SK-N-SH (cell line): Measurements from ENCODE around the gene TPST2. TPM values are rescaled to one million over a fixed set of nuclear protein-coding genes. Genes with fewer than 3 reads are reported as not detected.

Source experiments
- CTCF ChIA-PET: fragments of 300-600, 350-600 bp; formaldehyde crosslinking; extraction: SDS; loops from one replicate; lab custom pipeline; 2021; lab: Yijun Ruan, JAX
- POLR2A ChIA-PET: fragments of 350-600 bp; sonication (Branson Sonifier 250); formaldehyde crosslinking; extraction: SDS; loops from one replicate; lab custom pipeline; 2020; ENCODE audit warnings: antibody characterized with exemption, inconsistent platforms; lab: Yijun Ruan, JAX
- DNase-seq: peaks from one replicate; pipeline ENCODE4 v3.0.0; 2012
- H2AFZ ChIP-seq: fragments of 200-600 bp; sonication (generic); 2 replicates; pipeline ENCODE4 v1.8.1; 2016; ENCODE audit warnings: antibody characterized with exemption, mild to moderate bottlenecking, low read depth
- H3F3A ChIP-seq: fragments of 200-600 bp; sonication (generic); replicated peaks from 2 replicates; pipeline ENCODE3; 2016; ENCODE audit warnings: antibody characterized with exemption, mild to moderate bottlenecking; ENCODE audit not compliant: insufficient read depth
- H3K27ac ChIP-seq, 2 experiments: fragments of 200-500 bp in 1 of 2; fragments of 200-600 bp in 1 of 2; sonication (Bioruptor generic) in 1 of 2; sonication (generic), shearing (Covaris generic) in 1 of 2; 2 replicates each; pipeline versions ENCODE4 v1.5.1 to v1.6.1; 2014 to 2016; ENCODE audit warnings: low read depth in 2 of 2, inconsistent platforms in 1 of 2, low read length in 1 of 2, mild to moderate bottlenecking in 1 of 2, mixed read lengths in 1 of 2
- H3K27me3 ChIP-seq: fragments of 200-600 bp; sonication (generic), shearing (Covaris generic); 2 replicates; pipeline ENCODE4 v1.6.1; 2016; ENCODE audit warnings: mixed run types; ENCODE audit not compliant: insufficient read depth
- H3K36me3 ChIP-seq, 2 experiments: fragments of 200-500 bp in 1 of 2; fragments of 200-600 bp in 1 of 2; sonication (Bioruptor generic) in 1 of 2; sonication (generic) in 1 of 2; replicated peaks in 1 of 2; 2 replicates each; pipeline versions ENCODE3 to v1.5.1; 2014 to 2016; ENCODE audit warnings: low read length in 1 of 2, mild to moderate bottlenecking in 1 of 2; ENCODE audit not compliant: insufficient read depth in 2 of 2, control insufficient read depth in 1 of 2
- H3K4me1 ChIP-seq, 2 experiments: fragments of 200-500 bp in 1 of 2; fragments of 200-600 bp in 1 of 2; sonication (Bioruptor generic) in 1 of 2; sonication (generic), shearing (Covaris generic) in 1 of 2; 2 replicates each; pipeline versions ENCODE4 v1.5.1 to v1.6.1; 2014 to 2016; ENCODE audit warnings: low read depth in 1 of 2, low read length in 1 of 2, mixed run types in 1 of 2; ENCODE audit not compliant: insufficient read depth in 2 of 2, control insufficient read depth in 1 of 2
- H3K4me2 ChIP-seq: fragments of 200-600 bp; sonication (generic), shearing (Covaris generic); 2 replicates; pipeline ENCODE4 v1.6.1; 2017; ENCODE audit warnings: mixed run types
- H3K4me3 ChIP-seq, 2 experiments: fragments of 200-500 bp in 1 of 2; fragments of 200-600 bp in 1 of 2; sonication (Bioruptor generic) in 1 of 2; sonication (generic), shearing (Covaris generic) in 1 of 2; 2 replicates each; pipeline versions ENCODE4 v1.5.1 to v1.8.1; 2014 to 2016; ENCODE audit warnings: low read depth in 2 of 2, inconsistent platforms in 1 of 2, low read length in 1 of 2, mild to moderate bottlenecking in 1 of 2, mixed read lengths in 1 of 2, moderate library complexity in 1 of 2
- H3K79me2 ChIP-seq: fragments of 200-600 bp; sonication (generic); 2 replicates; pipeline ENCODE4 v1.8.1; 2017; ENCODE audit warnings: mild to moderate bottlenecking; ENCODE audit not compliant: insufficient read depth
- H3K9ac ChIP-seq: fragments of 200-600 bp; sonication (generic); 2 replicates; pipeline ENCODE4 v1.6.1; 2017; ENCODE audit warnings: mixed run types
- H3K9me2 ChIP-seq: fragments of 200-600 bp; sonication (generic); 2 replicates; pipeline ENCODE4 v1.6.1; 2017; ENCODE audit warnings: mixed run types
- H3K9me3 ChIP-seq: fragments of 200-600 bp; sonication (generic); 2 replicates; pipeline ENCODE4 v1.6.1; 2017; ENCODE audit warnings: mixed run types, mild to moderate bottlenecking, moderate library complexity
- H4K20me1 ChIP-seq: fragments of 200-600 bp; sonication (generic); 2 replicates; pipeline ENCODE4 v1.6.1; 2017; ENCODE audit warnings: mild to moderate bottlenecking, mixed run types; ENCODE audit not compliant: insufficient read depth
- CHD2 ChIP-seq: fragments of 150-350 bp; IDR thresholded peaks from 2 replicates; pipeline ENCODE4 v1.6.1; 2018; ENCODE audit warnings: low read length; ENCODE audit not compliant: partially characterized antibody
- EP300 ChIP-seq, 2 experiments: IDR thresholded peaks; 2 replicates each; pipeline versions ENCODE4 v1.4.0 to v1.6.1; 2012; ENCODE audit warnings: borderline replicate concordance in 1 of 2, low read depth in 1 of 2, low read length in 1 of 2
- EZH2phosphoT487 ChIP-seq: fragments of 200-600 bp; sonication (generic); IDR thresholded peaks from 2 replicates; pipeline ENCODE4 v1.6.1; 2017; ENCODE audit warnings: low read depth, mixed run types, mild to moderate bottlenecking, antibody characterized with exemption, moderate library complexity, borderline replicate concordance
- FOXJ3 ChIP-seq: sonication (generic); formaldehyde crosslinking; IDR thresholded peaks from 2 replicates; pipeline ENCODE4 v1.5.1; 2020; ENCODE audit warnings: mild to moderate bottlenecking, missing genetic modification reagents
- GABPA ChIP-seq: IDR thresholded peaks from 2 replicates; pipeline ENCODE4 v1.4.0; 2012; ENCODE audit warnings: low read depth, mild to moderate bottlenecking
- IRF3 ChIP-seq: fragments of 150-350 bp; IDR thresholded peaks from 2 replicates; pipeline ENCODE4 v1.6.1; 2016; ENCODE audit warnings: mild to moderate bottlenecking, low read depth, low read length
- JUND ChIP-seq: IDR thresholded peaks from 2 replicates; pipeline ENCODE4 v1.4.0; 2012
- MAX ChIP-seq: IDR thresholded peaks from 2 replicates; pipeline ENCODE4 v1.4.0; 2012; ENCODE audit warnings: low read depth
- MEF2A ChIP-seq: IDR thresholded peaks from 2 replicates; pipeline ENCODE4 v1.4.0; 2012; ENCODE audit warnings: low read depth, borderline replicate concordance
- NRF1 ChIP-seq: IDR thresholded peaks from 2 replicates; pipeline ENCODE4 v1.6.1; 2012; ENCODE audit warnings: low read depth, mild to moderate bottlenecking, low read length
- RCOR1 ChIP-seq: fragments of 150-350 bp; IDR thresholded peaks from 2 replicates; pipeline ENCODE4 v1.6.1; 2017; ENCODE audit warnings: antibody characterized with exemption, low read length
- REST ChIP-seq: IDR thresholded peaks from 2 replicates; pipeline ENCODE4 v1.6.1; 2012; ENCODE audit warnings: mild to moderate bottlenecking, low read depth, low read length, moderate library complexity
- RFX5 ChIP-seq: IDR thresholded peaks from 2 replicates; pipeline ENCODE4 v1.6.1; 2012; ENCODE audit warnings: mild to moderate bottlenecking, improper control_type of control experiment, low read length
- TEAD4 ChIP-seq: IDR thresholded peaks from 2 replicates; pipeline ENCODE4 v1.4.0; 2012; ENCODE audit warnings: mild to moderate bottlenecking, borderline replicate concordance; ENCODE audit not compliant: insufficient read depth
- USF1 ChIP-seq: IDR thresholded peaks from 2 replicates; pipeline ENCODE4 v1.4.0; 2012; ENCODE audit warnings: low read depth, borderline replicate concordance
- USF2 ChIP-seq: fragments of 150-350 bp; IDR thresholded peaks from 2 replicates; pipeline ENCODE4 v1.6.1; 2017; ENCODE audit warnings: antibody characterized with exemption, low read length, low read depth, borderline replicate concordance
- YY1 ChIP-seq: IDR thresholded peaks from 2 replicates; pipeline ENCODE4 v1.4.0; 2012; ENCODE audit warnings: low read depth, mild to moderate bottlenecking
- ZBTB33 ChIP-seq: IDR thresholded peaks from 2 replicates; pipeline ENCODE4 v1.4.0; 2012; ENCODE audit warnings: low read depth, borderline replicate concordance
- WGBS: methylation state at CpG from one replicate; pipeline ENCODE4 v1.1.6; 2017; ENCODE audit warnings: low lambda C conversion rate; 5-methylcytosine and 5-hydroxymethylcytosine counted together
- polyA plus RNA-seq, 3 experiments: library from polyadenylated mRNA; depleted of rRNA; stranded (reverse); fragments of >200 nt; gene quantifications; 2 replicates each; pipeline ENCODE4 v1.2.3, GENCODE V29; 2012

TPST2 gene
- polyA plus RNA-seq, 1 of the 3 experiments (the other 2 are of a cell fraction): 58.4 TPM

- WGBS: 86% methylated on average over 5 of the region's 5 CpGs
- no peaks in the 10 kb centered on the region for H4K20me1 ChIP-seq
- H3K4me2 ChIP-seq: no peak overlapping the region
- H3K27ac ChIP-seq: no peak overlapping the region
- H3K4me3 ChIP-seq: no peak overlapping the region
- DNase-seq: no peak
- H3K9ac ChIP-seq: no peak overlapping the region
- H3K27me3 ChIP-seq: no peaks in the 10 kb centered on the region
- ChIA-PET CTCF (interaction anchor here (1.1 kb wide), 1 partner anchor 10 kb away, joined by 4 read pairs; no protein-coding TSS in a partner anchor), POLR2A (no interaction called here)
- peaks cover 0 to under 1% of the 10 kb centered on the region in 2 experiments for H3K36me3 ChIP-seq
- H3K9me2 ChIP-seq: no peaks in the 10 kb centered on the region
- peaks cover 25% of the 10 kb centered on the region; the same call in 1 of the 2 replicates for H3K79me2 ChIP-seq
- no peaks in the 10 kb centered on the region for H3F3A ChIP-seq
- no peaks in the 10 kb centered on the region for H3K9me3 ChIP-seq
- TF ChIP-seq MEF2A (no peak), MAX (no peak), RFX5 (no peak), GABPA (no peak), IRF3 (no peak)
- H3K4me1 ChIP-seq: peaks cover 0 to 6% of the 10 kb centered on the region in 2 experiments; a peak in 1 of 4 replicates
- no peak overlapping the region for H2AFZ ChIP-seq
Measured at GRCh38 chr22:26545827-26546226, 44.1 kb downstream of the TPST2 start.

- H3K27me3 ChIP-seq: no peaks in the 10 kb centered on the region
- TF ChIP-seq RFX5: no peak
- no peak for TF ChIP-seq USF2
- no peak for TF ChIP-seq YY1
- no peak for TF ChIP-seq FOXJ3 (CRISPR knock-in tag)
- no peak for TF ChIP-seq MAX
- no peak for TF ChIP-seq USF1
- no peak for TF ChIP-seq EP300 (IDR thresholded peaks at IDR 0.05; ENCODE audit: borderline replicate concordance in 1 of 2, low read depth in 1 of 2, low read length in 1 of 2)
- no peak for TF ChIP-seq NRF1
- TF ChIP-seq RCOR1: no peak
- no peak for TF ChIP-seq EZH2phosphoT487
- no peak for TF ChIP-seq ZBTB33
- TF ChIP-seq REST: no peak
- no peak for TF ChIP-seq CHD2
- no peak for TF ChIP-seq TEAD4
- no peak for TF ChIP-seq JUND
- DNase-seq: no peak
- 94% methylated on average over 2 of the region's 2 CpGs for WGBS
- peaks cover 0 to 2% of the 10 kb centered on the region in 2 experiments; a peak in 1 of 4 replicates for H3K4me1 ChIP-seq
- no peaks in the 10 kb centered on the region for H3K9me3 ChIP-seq
- H3K27ac ChIP-seq: no peak overlapping the region
- H3K4me3 ChIP-seq: no peak overlapping the region
- no peaks in the 10 kb centered on the region for H3F3A ChIP-seq
- H3K4me2 ChIP-seq: no peak overlapping the region
- no peak overlapping the region for H2AFZ ChIP-seq
- ChIA-PET POLR2A (no interaction called here), CTCF (interaction anchor here (1.1 kb wide), 1 partner anchor 9 kb away, joined by 4 read pairs; no protein-coding TSS in a partner anchor)
- H3K9me2 ChIP-seq: no peaks in the 10 kb centered on the region
- H4K20me1 ChIP-seq: no peaks in the 10 kb centered on the region
- H3K79me2 ChIP-seq: peaks cover 25% of the 10 kb centered on the region; the same call in 1 of the 2 replicates
- H3K9ac ChIP-seq: no peak overlapping the region
- H3K36me3 ChIP-seq: peaks cover 0 to 5% of the 10 kb centered on the region in 2 experiments
Measured at GRCh38 chr22:26545385-26545784, 44.5 kb downstream of the TPST2 start.
